Panc1 (cell line): Measurements from ENCODE around the gene EXOC6B.

Source experiments
- CTCF ChIP-seq: fragments of 450-650 bp; IDR thresholded peaks from 2 replicates; pipeline ENCODE4 v1.5.1; 2017; ENCODE audit warnings: mild to moderate bottlenecking
- POLR2AphosphoS5 ChIP-seq: IDR thresholded peaks from 2 replicates; pipeline ENCODE4 v1.6.1; 2012; ENCODE audit warnings: mild to moderate bottlenecking, low read depth, low read length, moderate library complexity
- REST ChIP-seq, 2 experiments: IDR thresholded peaks; 2 replicates each; pipeline ENCODE4 v1.6.1; 2011 to 2012; ENCODE audit warnings: low read depth in 2 of 2, control low read depth in 1 of 2, low read length in 1 of 2, mild to moderate bottlenecking in 1 of 2, moderate library complexity in 1 of 2; ENCODE audit not compliant: insufficient read depth in 1 of 2

DNA sequence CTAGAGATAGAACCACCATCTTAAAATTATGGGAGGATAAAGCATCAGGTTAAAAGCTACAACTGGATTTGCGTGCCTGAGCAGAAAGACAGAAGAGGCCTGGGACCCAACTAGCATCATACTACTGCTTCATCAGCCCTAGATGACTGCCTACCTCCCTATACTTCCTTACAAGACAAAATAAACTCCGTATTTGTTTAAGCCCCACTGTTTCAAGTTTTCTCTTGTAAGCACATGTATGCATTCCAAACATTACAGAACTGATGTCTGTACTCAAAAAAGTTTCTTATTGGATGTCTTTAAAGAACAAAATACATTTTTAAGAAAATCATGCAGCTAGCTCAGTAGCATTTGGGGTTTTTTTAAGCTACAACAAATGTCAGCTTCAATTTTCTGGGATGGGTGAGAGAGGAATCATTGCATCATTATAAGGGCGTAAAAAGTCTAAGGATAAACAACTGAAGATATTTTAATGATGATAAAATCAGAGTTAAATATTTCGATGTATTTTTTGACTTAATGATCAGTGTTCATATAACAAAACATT, 213.1 kb downstream of the EXOC6B start:
- TF ChIP-seq CTCF, result no peak
- TF ChIP-seq POLR2AphosphoS5, result no peak
- no peak for TF ChIP-seq REST (IDR thresholded peaks at IDR 0.05; ENCODE audit: insufficient read depth in 1 of 2, low read depth in 2 of 2, low read length in 1 of 2)
